ENCODE data around the gene CETP. TPM values are rescaled to one million over a fixed set of nuclear protein-coding genes. Genes with fewer than 3 reads are reported as not detected.

Gene CETP
- total and polyA plus RNA-seq, 9 of the 15 experiments (the other 6 are each of a cell fraction or from before 2014, with no cell fraction given), result 0.07 to 0.11 TPM; not detected in 7

- Histone ChIP-seq H3K4me2 (ENCODE audit: insufficient read depth, low read length) (no peak overlapping the region), H3K36me3 (ENCODE audit: control insufficient read depth, insufficient read depth, low read length) (no peaks in the 10 kb centered on the region), H3K9me1 (ENCODE audit: control insufficient read depth, insufficient read depth, low read length) (no peaks in the 10 kb centered on the region), H2AFZ (ENCODE audit: low read depth, low read length) (no peak overlapping the region), H3K4me3 (no peak overlapping the region), H4K20me1 (replicated peaks; ENCODE audit: control insufficient read depth, insufficient read depth, low read length) (0 out of 2 replicates have a peak, but pooled peaks cover 2% of the 10 kb centered on the region), H3K79me2 (ENCODE audit: control insufficient read depth, insufficient read depth, low read length) (no peaks in the 10 kb centered on the region), H3K9me3 (replicated peaks; ENCODE audit: control insufficient read depth, insufficient read depth, low read depth, low read length) (no peaks in the 10 kb centered on the region), H3K27ac (ENCODE audit: extremely low read depth, low read depth, low read length) (no peak overlapping the region), H3K27me3 (ENCODE audit: control insufficient read depth in 2 of 2, insufficient read depth in 2 of 2, low read length in 2 of 2) (peaks cover 17 to 57% of the 10 kb centered on the region in 2 experiments), H3K4me1 (replicated peaks in 1 of 2; ENCODE audit: control insufficient read depth in 2 of 2, insufficient read depth in 2 of 2, low read length in 2 of 2) (no peaks in the 10 kb centered on the region), H3K9ac (ENCODE audit: insufficient read depth in 1 of 2, low read depth in 2 of 2, low read length in 2 of 2) (no peak overlapping the region)
- intact Hi-C loops (cut with micrococcal nuclease) (loop anchor here (5.0 kb wide), 1 partner anchor 57 kb away; the partner anchor contains the start of gene CETP), in situ Hi-C loops (cut with MboI) (no loop called here)
- BruUV-seq (replicated peaks), result no TSS peak
- ChIA-PET POLR2A (interaction anchor here (1.4 kb wide), 1 partner anchor 8 kb away, joined by 3 read pairs; no protein-coding TSS in a partner anchor), CTCF (ENCODE audit: low intra/inter-chr PET ratio) (no interaction called here)
- 0% methylated on average over 2 of the region's 2 CpGs for WGBS (ENCODE audit: insufficient coverage, low coverage, missing lambda C conversion rate)
- no peak for FAIRE-seq
- no peak for ATAC-seq
- DNase-seq (ENCODE audit: extremely low read depth in 1 of 4, low spot score in 3 of 4), result no peak
- TF ChIP-seq ZNF354B (CRISPR knock-in tag; IDR thresholded peaks at IDR 0.05) (no peak), ZNF282 (CRISPR knock-in tag; IDR thresholded peaks at IDR 0.05) (no peak), ZNF609 (CRISPR knock-in tag; IDR thresholded peaks at IDR 0.05; ENCODE audit: borderline replicate concordance) (no peak), ZFX (CRISPR knock-in tag; IDR thresholded peaks at IDR 0.05) (no peak), PHF21A (IDR thresholded peaks at IDR 0.05; ENCODE audit: borderline replicate concordance, low read depth) (no peak), EWSR1 (IDR thresholded peaks at IDR 0.05; ENCODE audit: borderline replicate concordance, low read depth, partially characterized antibody) (no peak), SMARCE1 (IDR thresholded peaks at IDR 0.05) (no peak), ZBTB2 (IDR thresholded peaks at IDR 0.05) (no peak), ZBTB5 (IDR thresholded peaks at IDR 0.05) (no peak), GMEB1 (CRISPR knock-in tag; IDR thresholded peaks at IDR 0.05) (no peak)
Observed at GRCh38 chr16:57019746-57020145, 58.0 kb downstream of the CETP start.

Measured in K562 (cell line).